VCaP (cell line): Measurements from ENCODE around the gene ARHGEF40.

Experiments used
- H3K27ac ChIP-seq: fragments of 450-650 bp; 2 replicates; pipeline ENCODE4 v1.5.1; 2017
- TF ChIP-seq, protein P1 (sequence below): fragments of 450-650 bp; conservative IDR thresholded peaks from 2 replicates; pipeline ENCODE4 v1.5.1; 2017; ENCODE audit warnings: mild to moderate bottlenecking, moderate library complexity

Gene ARHGEF40

DNA sequence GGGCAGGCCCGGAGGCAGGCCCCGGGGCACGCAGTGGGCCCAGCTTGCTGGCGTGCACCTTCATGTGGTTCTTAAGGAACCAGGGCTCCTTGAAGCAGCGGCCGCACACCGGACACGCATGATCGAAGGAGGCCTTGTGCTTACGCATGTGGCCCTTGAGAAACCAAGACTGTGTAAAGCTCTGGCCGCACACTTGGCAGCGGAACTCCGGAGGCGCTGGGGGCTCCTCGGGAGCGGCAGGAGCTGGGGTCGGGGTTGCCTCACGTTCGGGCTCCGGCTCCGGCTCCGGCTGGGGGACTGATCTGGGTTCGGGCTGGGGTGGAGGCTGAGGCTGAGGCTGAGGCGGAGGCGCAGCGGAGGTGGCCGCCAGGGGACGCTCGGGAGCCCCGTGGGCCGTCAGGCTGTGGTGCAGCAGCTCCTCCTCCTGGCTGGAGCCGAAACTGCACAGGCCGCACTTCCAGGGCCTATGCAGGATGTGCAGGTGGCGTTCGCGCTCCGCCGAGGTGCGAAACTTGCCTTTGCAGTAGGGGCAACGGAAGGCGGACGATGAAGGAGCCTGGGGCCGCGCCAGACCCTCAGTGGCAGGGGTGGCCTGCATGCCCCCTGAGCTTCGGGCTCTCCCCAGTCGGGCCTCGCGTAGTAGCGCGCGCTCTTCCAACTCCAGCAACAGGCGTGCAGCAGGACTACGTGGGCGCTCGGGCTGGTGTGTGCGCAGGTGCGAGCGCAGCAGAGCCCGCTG, 22.3 kb downstream of the ARHGEF40 start:
- no peak overlapping the region for H3K27ac ChIP-seq
- TF ChIP-seq, protein P1, sequence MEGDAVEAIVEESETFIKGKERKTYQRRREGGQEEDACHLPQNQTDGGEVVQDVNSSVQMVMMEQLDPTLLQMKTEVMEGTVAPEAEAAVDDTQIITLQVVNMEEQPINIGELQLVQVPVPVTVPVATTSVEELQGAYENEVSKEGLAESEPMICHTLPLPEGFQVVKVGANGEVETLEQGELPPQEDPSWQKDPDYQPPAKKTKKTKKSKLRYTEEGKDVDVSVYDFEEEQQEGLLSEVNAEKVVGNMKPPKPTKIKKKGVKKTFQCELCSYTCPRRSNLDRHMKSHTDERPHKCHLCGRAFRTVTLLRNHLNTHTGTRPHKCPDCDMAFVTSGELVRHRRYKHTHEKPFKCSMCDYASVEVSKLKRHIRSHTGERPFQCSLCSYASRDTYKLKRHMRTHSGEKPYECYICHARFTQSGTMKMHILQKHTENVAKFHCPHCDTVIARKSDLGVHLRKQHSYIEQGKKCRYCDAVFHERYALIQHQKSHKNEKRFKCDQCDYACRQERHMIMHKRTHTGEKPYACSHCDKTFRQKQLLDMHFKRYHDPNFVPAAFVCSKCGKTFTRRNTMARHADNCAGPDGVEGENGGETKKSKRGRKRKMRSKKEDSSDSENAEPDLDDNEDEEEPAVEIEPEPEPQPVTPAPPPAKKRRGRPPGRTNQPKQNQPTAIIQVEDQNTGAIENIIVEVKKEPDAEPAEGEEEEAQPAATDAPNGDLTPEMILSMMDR: peak; percentile 95

DNA sequence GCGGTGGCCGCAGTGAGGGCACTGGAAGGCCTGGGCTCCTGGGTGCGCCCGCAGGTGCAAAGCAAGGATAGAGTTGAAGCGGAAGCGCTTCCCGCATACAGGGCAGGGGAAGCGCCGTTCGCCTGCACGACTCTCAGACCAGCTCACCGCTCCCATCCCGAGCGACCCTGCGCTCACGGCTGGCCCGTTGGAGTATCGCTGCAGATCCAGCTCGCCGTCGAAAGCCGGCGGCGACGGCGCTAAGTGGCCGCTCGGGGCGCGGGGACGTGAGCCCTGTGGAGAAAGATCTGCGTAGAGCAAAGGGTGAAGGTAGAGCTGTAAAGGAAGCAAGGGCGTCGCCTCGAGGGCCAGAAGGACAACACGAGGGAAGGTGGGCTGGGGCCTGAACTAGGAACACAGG, 22.9 kb downstream of the ARHGEF40 start:
- no peak overlapping the region for H3K27ac ChIP-seq
- TF ChIP-seq, protein P1: no peak

DNA sequence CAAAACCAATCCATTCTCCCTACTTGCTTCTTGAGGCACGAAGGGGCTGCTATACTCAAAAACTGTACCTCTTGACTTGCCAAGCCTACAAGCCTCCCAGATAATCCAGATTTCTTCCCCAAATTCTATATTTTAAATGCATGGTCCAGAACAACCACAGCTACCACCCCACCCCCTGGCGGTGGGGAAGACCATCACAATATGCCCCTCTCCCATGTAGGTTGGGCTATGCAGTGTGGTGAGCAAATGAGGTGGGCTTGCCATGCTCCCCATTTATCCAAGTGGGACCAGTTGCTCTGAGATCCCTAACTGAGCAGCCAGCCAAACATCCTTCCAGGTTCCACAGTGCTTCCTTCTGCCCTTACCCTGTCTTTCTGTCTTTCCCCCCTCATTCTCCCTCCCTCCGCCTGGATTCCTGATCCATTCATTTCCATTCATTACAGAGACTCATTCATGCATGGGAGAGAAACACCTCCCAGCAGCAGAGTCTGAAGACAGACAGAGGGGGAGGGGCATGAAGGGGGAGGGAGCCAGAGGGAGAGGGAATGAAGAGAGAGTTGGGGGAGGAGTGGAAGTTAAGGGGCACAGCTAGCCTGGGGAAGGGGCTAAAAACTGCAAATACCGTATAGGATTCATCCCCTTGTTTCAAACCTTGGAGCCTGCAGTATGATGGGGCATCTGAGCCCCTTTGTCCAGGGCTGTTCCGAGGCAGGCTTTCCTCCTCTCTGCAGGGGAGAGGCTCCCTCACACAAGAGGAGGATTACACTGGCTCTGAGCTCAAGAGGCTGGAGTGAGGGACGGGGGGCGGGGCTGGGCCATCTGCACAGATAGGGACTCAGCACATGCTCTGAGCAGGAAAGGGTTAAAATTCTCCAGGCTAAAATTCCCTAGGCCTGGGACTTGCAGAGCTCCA, 23.9 kb downstream of the ARHGEF40 start:
- H3K27ac ChIP-seq: no peak overlapping the region
- TF ChIP-seq, protein P1: no peak

DNA sequence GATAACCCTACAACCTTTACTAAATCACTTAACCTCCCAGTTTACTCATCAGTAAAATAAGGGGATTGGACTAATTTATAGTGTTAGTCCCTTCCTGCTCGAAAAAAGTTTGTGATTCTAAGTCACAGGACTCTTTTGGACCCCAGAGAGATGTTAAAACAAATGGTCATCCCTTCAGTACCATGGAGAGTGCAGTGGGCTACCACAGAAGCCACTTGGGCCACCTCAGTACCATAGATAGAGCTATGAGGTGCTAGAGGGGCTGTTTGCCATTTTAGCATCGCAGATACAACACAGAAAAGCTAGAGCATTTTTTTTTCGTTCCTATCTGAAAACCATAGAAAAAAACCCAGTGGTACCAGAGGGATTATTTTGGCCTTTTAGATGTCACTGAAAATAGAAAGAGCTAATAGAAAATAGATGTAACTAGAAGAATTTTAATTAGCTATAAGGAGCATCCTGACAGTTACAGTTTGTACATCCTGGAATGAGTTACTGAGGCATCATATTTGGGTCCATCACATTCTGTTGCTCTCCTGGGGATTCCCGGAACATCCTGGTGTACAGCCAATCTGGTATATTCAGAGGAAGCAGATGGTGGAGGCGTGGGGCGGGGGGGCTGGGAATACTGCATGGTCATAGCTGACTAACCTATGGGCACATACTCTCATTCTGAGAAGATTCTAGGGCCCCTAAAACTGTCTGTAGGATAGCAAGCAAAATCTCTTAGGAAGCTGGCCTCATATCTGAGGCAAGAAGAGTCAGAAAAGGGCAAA, 25.5 kb downstream of the ARHGEF40 start:
- TF ChIP-seq, protein P1: no peak
- no peak overlapping the region for H3K27ac ChIP-seq

DNA sequence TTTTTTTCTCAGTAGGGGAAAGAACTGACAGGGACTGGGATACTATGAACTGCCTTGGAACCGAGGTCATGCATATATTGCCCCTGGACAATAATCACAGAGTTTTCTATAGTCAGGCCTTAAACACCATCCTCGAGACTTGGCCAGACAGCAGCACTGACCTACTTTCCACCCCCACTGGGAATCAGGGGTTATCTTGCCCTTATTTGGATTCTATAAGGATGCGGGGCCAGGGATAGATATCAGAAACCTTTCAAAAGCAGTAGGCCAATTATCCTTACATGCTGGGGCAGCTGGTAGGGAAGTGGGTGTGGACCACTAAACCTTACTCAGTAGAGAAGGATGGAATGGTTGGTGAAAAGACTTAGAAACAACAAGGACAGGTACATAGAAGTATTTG, 26.3 kb downstream of the ARHGEF40 start:
- TF ChIP-seq, protein P1: no peak
- H3K27ac ChIP-seq: no peak overlapping the region

DNA sequence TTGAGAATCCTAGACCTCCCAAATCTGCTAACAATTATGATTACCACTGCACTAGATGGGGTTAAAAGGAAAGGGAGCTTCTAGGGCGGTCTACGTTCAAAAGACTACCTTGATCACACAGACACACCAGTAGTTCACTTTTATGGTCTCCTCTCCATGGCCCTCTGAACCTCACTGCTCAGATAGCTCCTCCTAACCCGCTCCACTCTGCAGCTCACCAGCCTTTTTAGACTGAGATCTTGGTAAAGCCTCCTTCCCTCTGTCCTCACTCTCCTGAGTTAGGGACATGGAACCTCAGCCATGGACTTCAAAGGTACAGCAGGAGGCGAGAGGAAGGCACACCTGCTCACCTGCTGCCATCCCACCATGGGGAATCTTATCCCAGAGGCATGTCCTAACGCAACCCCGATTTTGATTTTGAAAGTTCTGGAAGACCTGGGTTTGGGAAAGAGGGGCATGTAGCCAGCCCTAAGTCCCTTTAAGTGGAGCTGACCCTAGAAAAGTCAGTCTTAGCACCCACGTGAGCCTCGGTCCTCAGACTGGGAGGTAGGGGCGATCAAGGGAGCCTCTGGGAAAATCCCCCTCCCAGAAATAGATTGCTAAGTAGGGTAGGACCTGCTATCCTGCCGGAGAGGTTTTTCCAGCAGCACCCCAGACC, 27.0 kb downstream of the ARHGEF40 start:
- peak overlapping the region; percentile 76 for H3K27ac ChIP-seq

More for the DNA sequence above, 27.0 kb downstream of the ARHGEF40 start:
- TF ChIP-seq, protein P1: no peak
